MCF 10A (cell line): ENCODE results near the gene TMEM163. TPM values are rescaled to one million over a fixed set of nuclear protein-coding genes. Genes with fewer than 3 reads are reported as not detected.

ENCODE experiments used
- BruUV-seq: library from RNA; stranded (reverse); fragments of 400-500 nt; replicated peaks from 2 replicates; lab custom pipeline; 2021; lab: Mats Ljungman, UMichigan
- CTCF ChIA-PET: fragments of 300-600 bp; sonication (Branson Sonifier 250); formaldehyde crosslinking; extraction: SDS; loops from one replicate; lab custom pipeline; 2021; ENCODE audit warnings: antibody characterized with exemption, inconsistent platforms; lab: Yijun Ruan, JAX
- POLR2A ChIA-PET: fragments of 300-600, 350-650 bp; sonication (Branson Sonifier 250); formaldehyde crosslinking; extraction: SDS; loops from one replicate; lab custom pipeline; 2020; ENCODE audit warnings: antibody characterized with exemption, inconsistent platforms; lab: Yijun Ruan, JAX
- DNase-seq: peaks from one replicate; pipeline ENCODE4 v3.0.0-alpha.2; 2018; ENCODE audit not compliant: unreplicated experiment
- H3K27ac Mint-ChIP-seq: one replicate; pipeline ENCODE4 v1.8.0; 2022; ENCODE audit warnings: mild to moderate bottlenecking, low read depth, mixed read lengths; ENCODE audit not compliant: unreplicated experiment
- H3K27me3 Mint-ChIP-seq: one replicate; pipeline ENCODE4 v1.8.0; 2022; ENCODE audit warnings: mixed read lengths; ENCODE audit not compliant: insufficient read depth, unreplicated experiment
- H3K36me3 Mint-ChIP-seq: one replicate; pipeline ENCODE4 v1.8.0; 2022; ENCODE audit warnings: mild to moderate bottlenecking, moderate library complexity, mixed read lengths; ENCODE audit not compliant: insufficient read depth, unreplicated experiment
- H3K4me1 Mint-ChIP-seq: one replicate; pipeline ENCODE4 v1.8.0; 2022; ENCODE audit warnings: mixed read lengths; ENCODE audit not compliant: insufficient read depth, unreplicated experiment
- H3K4me3 Mint-ChIP-seq: one replicate; pipeline ENCODE4 v1.8.0; 2022; ENCODE audit warnings: mild to moderate bottlenecking, moderate library complexity, mixed read lengths; ENCODE audit not compliant: unreplicated experiment
- H3K9me3 Mint-ChIP-seq: one replicate; pipeline ENCODE4 v1.8.0; 2022; ENCODE audit warnings: mixed read lengths; ENCODE audit not compliant: unreplicated experiment
- CTCF ChIP-seq: fragments of 200-600 bp; IDR thresholded peaks from one replicate; pipeline ENCODE4 v1.8.0; 2022; ENCODE audit warnings: antibody characterized with exemption, mild to moderate bottlenecking; ENCODE audit not compliant: unreplicated experiment
- intact Hi-C: fragments of 100-400 bp; cut with micrococcal nuclease; formaldehyde crosslinking; loops from 2 replicates; pipeline ENCODE4 v1.14.1; 2022
- total RNA-seq: library from RNA; stranded (reverse); gene quantifications from 2 replicates; pipeline ENCODE4 v1.2.3, GENCODE V29; 2022

The TMEM163 gene
- total RNA-seq, 1 experiment from 2014 or later = not detected

GRCh38 chr2:134685967-134686366 lies 32.8 kb downstream of the TMEM163 start:
- POLR2A ChIA-PET = no interaction called here
- Mint-ChIP-seq H3K9me3 (no peaks in the 10 kb centered on the region), H3K27ac (no peak overlapping the region), H3K36me3 (no peaks in the 10 kb centered on the region), H3K27me3 (no peaks in the 10 kb centered on the region), H3K4me1 (no peaks in the 10 kb centered on the region), H3K4me3 (no peak overlapping the region)
- BruUV-seq = no TSS peak
- DNase-seq = no peak
- CTCF ChIA-PET = no interaction called here
- no peak for TF ChIP-seq CTCF
- intact Hi-C loops = no loop called here

- no peak for TF ChIP-seq CTCF
- Mint-ChIP-seq H3K36me3 (no peaks in the 10 kb centered on the region), H3K27ac (no peak overlapping the region), H3K4me3 (no peak overlapping the region), H3K4me1 (no peaks in the 10 kb centered on the region), H3K27me3 (no peaks in the 10 kb centered on the region), H3K9me3 (no peaks in the 10 kb centered on the region)
- intact Hi-C loops = no loop called here
- no TSS peak for BruUV-seq
- DNase-seq = peak; percentile 18
- ChIA-PET POLR2A (no interaction called here), CTCF (interaction anchor here (1.1 kb wide), 1 partner anchor 12 kb away, joined by 4 read pairs; no protein-coding TSS in a partner anchor)
These were observed 35.2 kb downstream of the TMEM163 start for GRCh38 chr2:134683561-134684112.

GRCh38 chr2:134682726-134683125 lies 36.1 kb downstream of the TMEM163 start:
- Mint-ChIP-seq H3K27ac (no peak overlapping the region), H3K4me3 (no peak overlapping the region), H3K4me1 (no peaks in the 10 kb centered on the region), H3K9me3 (no peaks in the 10 kb centered on the region), H3K36me3 (no peaks in the 10 kb centered on the region), H3K27me3 (no peaks in the 10 kb centered on the region)
- ChIA-PET POLR2A (no interaction called here), CTCF (interaction anchor here (0.8 kb wide), 1 partner anchor 136 kb away, joined by 3 read pairs; no protein-coding TSS in a partner anchor)
- TF ChIP-seq CTCF = no peak
- no peak for DNase-seq
- intact Hi-C loops = no loop called here
- BruUV-seq = no TSS peak

GRCh38 chr2:134681201-134681600 lies 37.6 kb downstream of the TMEM163 start:
- no TSS peak for BruUV-seq
- ChIA-PET CTCF (no interaction called here), POLR2A (interaction anchor here (0.6 kb wide), 1 partner anchor 193 kb away, joined by 4 read pairs; no protein-coding TSS in a partner anchor)
- Mint-ChIP-seq H3K9me3 (no peaks in the 10 kb centered on the region), H3K27me3 (no peaks in the 10 kb centered on the region), H3K36me3 (no peaks in the 10 kb centered on the region), H3K4me3 (no peak overlapping the region), H3K4me1 (no peaks in the 10 kb centered on the region), H3K27ac (no peak overlapping the region)
- intact Hi-C loops = no loop called here
- no peak for DNase-seq
- TF ChIP-seq CTCF = no peak
